ENCODE results near the gene PRTFDC1. TPM values are rescaled to one million over a fixed set of nuclear protein-coding genes. Genes with fewer than 3 reads are reported as not detected.

PRTFDC1 gene
- total RNA-seq, 3 donors from 2014 or later (not counting 1 experiment from before 2014, with no cell fraction given) = 1.2 to 1.9 (median 1.4) TPM

GRCh38 chr10:24914148-24914547 is 38.3 kb downstream of the PRTFDC1 start:
- no peaks in the 10 kb centered on the region for H3K9me3 Mint-ChIP-seq
- H3K4me3 Mint-ChIP-seq = no peak overlapping the region
- 97% methylated on average over 1 of the region's 1 CpG for WGBS (ENCODE audit: insufficient coverage)
- intact Hi-C loops (cut with micrococcal nuclease) = no loop called here
- Histone ChIP-seq H3K9me3 (ENCODE audit: control insufficient read depth, insufficient read depth, low read length) (no peaks in the 10 kb centered on the region), H3K27me3 (ENCODE audit: control insufficient read depth, insufficient read depth, low read length) (no peaks in the 10 kb centered on the region), H3K4me3 (ENCODE audit: low read length) (no peak overlapping the region), H3K36me3 (ENCODE audit: control insufficient read depth, insufficient read depth, low read length) (no peaks in the 10 kb centered on the region), H3K4me1 (ENCODE audit: control insufficient read depth, insufficient read depth, low read length) (peaks cover 5% of the 10 kb centered on the region), H3K27ac (ENCODE audit: low read length) (no peak overlapping the region)
- H3K27me3 Mint-ChIP-seq (ENCODE audit: low read depth in 2 of 2) = no peaks in the 10 kb centered on the region
- H3K4me1 Mint-ChIP-seq = peaks cover 8% of the 10 kb centered on the region in 2 donors
- TF ChIP-seq CTCF (IDR thresholded peaks at IDR 0.05) = no peak
- no peaks in the 10 kb centered on the region for H3K36me3 Mint-ChIP-seq
- DNase-seq = no peak
- ATAC-seq = no peak
- H3K27ac Mint-ChIP-seq = no peak overlapping the region

GRCh38 chr10:24912215-24912614 is 40.2 kb downstream of the PRTFDC1 start:
- no CpG with 5 or more reads among the region's 2 CpGs for WGBS (ENCODE audit: insufficient coverage)
- Histone ChIP-seq H3K4me3 (ENCODE audit: low read length) (no peak overlapping the region), H3K27ac (ENCODE audit: low read length) (no peak overlapping the region), H3K36me3 (ENCODE audit: control insufficient read depth, insufficient read depth, low read length) (no peaks in the 10 kb centered on the region), H3K4me1 (ENCODE audit: control insufficient read depth, insufficient read depth, low read length) (peaks cover 5% of the 10 kb centered on the region), H3K9me3 (ENCODE audit: control insufficient read depth, insufficient read depth, low read length) (no peaks in the 10 kb centered on the region), H3K27me3 (ENCODE audit: control insufficient read depth, insufficient read depth, low read length) (no peaks in the 10 kb centered on the region)
- Mint-ChIP-seq H3K4me3 (no peak overlapping the region), H3K4me1 (peaks cover 8% of the 10 kb centered on the region in 2 donors), H3K27ac (no peak overlapping the region), H3K36me3 (no peaks in the 10 kb centered on the region), H3K27me3 (ENCODE audit: low read depth in 2 of 2) (no peaks in the 10 kb centered on the region), H3K9me3 (no peaks in the 10 kb centered on the region)
- intact Hi-C loops (cut with micrococcal nuclease) = no loop called here
- DNase-seq (peak in 1 of 2 donors; percentile 49), ATAC-seq (no peak)
- no peak for TF ChIP-seq CTCF (IDR thresholded peaks at IDR 0.05)

GRCh38 chr10:24911029-24911428 is 41.4 kb downstream of the PRTFDC1 start:
- TF ChIP-seq CTCF (IDR thresholded peaks at IDR 0.05) = no peak
- Mint-ChIP-seq H3K36me3 (no peaks in the 10 kb centered on the region), H3K4me1 (peaks cover 8 to 11% of the 10 kb centered on the region in 2 donors), H3K4me3 (no peak overlapping the region), H3K9me3 (no peaks in the 10 kb centered on the region), H3K27me3 (ENCODE audit: low read depth in 2 of 2) (no peaks in the 10 kb centered on the region), H3K27ac (no peak overlapping the region)
- H3K4me3 ChIP-seq (ENCODE audit: low read length) = no peak overlapping the region
- WGBS (ENCODE audit: insufficient coverage) = 94% methylated on average over 1 of the region's 2 CpGs
- intact Hi-C loops (cut with micrococcal nuclease) = no loop called here
- H3K4me1 ChIP-seq (ENCODE audit: control insufficient read depth, insufficient read depth, low read length) = peaks cover 5% of the 10 kb centered on the region
- ATAC-seq (no peak), DNase-seq (no peak)
- no peaks in the 10 kb centered on the region for H3K27me3 ChIP-seq (ENCODE audit: control insufficient read depth, insufficient read depth, low read length)
- no peaks in the 10 kb centered on the region for H3K36me3 ChIP-seq (ENCODE audit: control insufficient read depth, insufficient read depth, low read length)
- H3K9me3 ChIP-seq (ENCODE audit: control insufficient read depth, insufficient read depth, low read length) = no peaks in the 10 kb centered on the region
- no peak overlapping the region for H3K27ac ChIP-seq (ENCODE audit: low read length)

GRCh38 chr10:24910574-24910973 is 41.8 kb downstream of the PRTFDC1 start:
- Histone ChIP-seq H3K27me3 (ENCODE audit: control insufficient read depth, insufficient read depth, low read length) (no peaks in the 10 kb centered on the region), H3K4me3 (ENCODE audit: low read length) (no peak overlapping the region), H3K4me1 (ENCODE audit: control insufficient read depth, insufficient read depth, low read length) (peaks cover 5% of the 10 kb centered on the region), H3K27ac (ENCODE audit: low read length) (no peak overlapping the region), H3K36me3 (ENCODE audit: control insufficient read depth, insufficient read depth, low read length) (no peaks in the 10 kb centered on the region), H3K9me3 (ENCODE audit: control insufficient read depth, insufficient read depth, low read length) (no peaks in the 10 kb centered on the region)
- no peak for TF ChIP-seq CTCF (IDR thresholded peaks at IDR 0.05)
- no peaks in the 10 kb centered on the region for H3K27me3 Mint-ChIP-seq (ENCODE audit: low read depth in 2 of 2)
- DNase-seq = no peak
- no peak for ATAC-seq
- H3K27ac Mint-ChIP-seq = no peak overlapping the region
- H3K36me3 Mint-ChIP-seq = no peaks in the 10 kb centered on the region
- H3K4me1 Mint-ChIP-seq = peaks cover 8 to 15% of the 10 kb centered on the region in 2 donors
- no peaks in the 10 kb centered on the region for H3K9me3 Mint-ChIP-seq
- intact Hi-C loops (cut with micrococcal nuclease) = no loop called here
- no peak overlapping the region for H3K4me3 Mint-ChIP-seq

Data from natural killer cell (primary cell).